NCI-H345 (cell line): ENCODE data around the gene SLC9A9.

Experiments
- DNase-seq: peaks from one replicate; lab custom pipeline; 2025; lab: John Stamatoyannopoulos, UW

The SLC9A9 gene

DNA sequence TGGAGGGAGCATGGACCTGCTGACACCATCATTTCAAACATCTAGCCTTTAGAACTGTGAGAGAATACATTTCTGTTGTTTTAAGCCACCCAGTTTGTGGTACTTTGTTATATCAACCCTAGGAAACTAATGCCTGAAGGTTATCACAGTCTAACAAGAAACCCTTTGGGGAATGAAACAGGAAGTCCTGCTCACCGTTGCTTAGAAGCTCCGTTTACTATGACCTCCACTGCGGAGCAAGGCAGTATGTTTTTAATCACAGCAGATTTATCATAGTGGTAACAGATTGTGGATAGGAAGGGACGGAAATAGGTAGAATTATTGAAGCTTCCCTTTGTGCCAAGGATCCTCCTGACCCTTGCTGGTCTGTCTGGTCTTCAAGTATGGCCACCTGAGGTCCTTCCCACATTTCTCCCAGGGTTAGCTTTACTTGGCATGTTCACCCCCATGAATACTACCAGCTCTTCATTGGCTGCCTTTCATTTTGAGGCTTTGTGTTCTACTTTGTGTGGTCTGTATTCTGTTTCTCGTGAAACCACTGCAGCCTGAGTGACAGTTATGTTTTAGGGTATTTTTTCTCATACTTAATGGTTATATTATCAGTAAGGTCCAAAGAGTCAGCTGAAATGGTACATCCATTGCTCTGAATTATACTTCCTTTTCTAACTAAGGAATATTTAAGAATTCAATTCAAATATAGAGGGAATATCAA is 527.1 kb downstream of the SLC9A9 start:
- no peak for DNase-seq

DNA sequence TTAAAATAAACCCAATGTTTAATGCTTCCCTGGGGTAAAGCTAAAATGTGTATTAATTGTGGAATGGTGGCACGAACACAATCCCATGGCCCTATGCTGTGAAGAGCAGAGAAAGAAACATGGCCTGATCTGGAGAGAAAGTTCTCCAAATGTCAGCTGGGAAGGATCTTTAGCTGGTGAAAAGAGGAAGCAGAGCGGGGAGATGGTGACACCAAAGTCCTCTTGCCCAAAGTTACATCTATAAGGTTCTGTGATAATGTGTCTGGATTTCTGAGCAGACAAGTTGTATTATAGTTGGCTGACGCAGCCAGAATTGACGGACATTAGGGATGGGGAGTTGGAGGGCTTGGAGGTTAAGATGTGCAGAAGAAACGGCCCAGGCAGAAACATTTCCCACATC is 532.5 kb downstream of the SLC9A9 start:
- no peak for DNase-seq

DNA sequence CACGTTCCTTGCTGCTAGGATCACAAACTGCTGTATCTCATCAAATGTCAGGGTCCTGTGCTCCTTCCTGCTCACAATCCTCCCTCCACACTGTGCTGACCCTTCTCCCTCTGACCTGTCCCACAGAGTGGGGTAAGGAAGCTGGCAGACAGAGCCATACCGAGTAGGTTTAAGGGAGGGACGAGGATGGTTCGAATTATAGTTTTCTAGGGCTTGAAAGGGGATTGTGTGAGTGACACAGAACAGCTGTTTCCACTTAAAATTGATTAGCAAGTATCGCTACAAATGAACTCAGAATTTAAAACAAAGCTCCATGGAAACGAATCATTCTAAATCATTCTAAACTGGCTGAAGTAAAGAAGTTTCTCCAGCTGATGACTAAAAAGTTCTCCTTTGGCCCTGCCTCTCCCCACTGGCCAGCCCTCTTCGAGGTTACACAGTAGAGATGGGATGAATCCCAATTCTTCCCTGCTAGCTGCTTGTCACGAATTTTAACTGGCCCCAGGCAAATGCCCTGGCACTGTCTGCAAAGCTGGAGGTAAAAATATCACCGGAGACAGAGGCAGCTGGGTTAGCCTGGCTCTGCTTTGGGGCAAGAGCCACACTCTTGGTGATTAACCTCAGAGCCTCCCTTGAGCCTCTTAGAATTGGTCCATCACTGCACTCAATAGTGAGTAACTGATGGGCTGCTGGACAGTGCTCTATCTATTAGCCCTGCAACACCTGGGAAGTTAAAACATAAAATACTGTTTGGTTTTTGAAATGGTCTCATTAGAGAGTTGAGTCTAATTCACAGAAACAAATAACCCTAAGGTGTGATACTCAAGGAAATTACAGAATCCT is 533.8 kb downstream of the SLC9A9 start:
- DNase-seq, result no peak

DNA sequence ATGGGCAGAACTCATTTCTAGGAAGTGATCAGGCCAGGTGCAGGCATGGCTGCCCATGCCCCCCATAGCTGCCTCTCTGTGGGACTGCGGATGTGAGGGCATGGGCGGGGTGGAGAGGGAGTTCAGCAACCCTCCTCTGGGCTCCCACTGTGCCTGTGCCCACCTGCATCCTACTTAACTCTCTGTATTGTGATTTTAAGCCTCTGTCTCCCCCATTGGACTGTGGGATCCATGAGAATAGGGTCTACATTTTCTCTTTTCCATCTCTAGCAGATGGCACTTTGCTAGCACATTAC is 534.4 kb downstream of the SLC9A9 start:
- DNase-seq, result no peak

DNA sequence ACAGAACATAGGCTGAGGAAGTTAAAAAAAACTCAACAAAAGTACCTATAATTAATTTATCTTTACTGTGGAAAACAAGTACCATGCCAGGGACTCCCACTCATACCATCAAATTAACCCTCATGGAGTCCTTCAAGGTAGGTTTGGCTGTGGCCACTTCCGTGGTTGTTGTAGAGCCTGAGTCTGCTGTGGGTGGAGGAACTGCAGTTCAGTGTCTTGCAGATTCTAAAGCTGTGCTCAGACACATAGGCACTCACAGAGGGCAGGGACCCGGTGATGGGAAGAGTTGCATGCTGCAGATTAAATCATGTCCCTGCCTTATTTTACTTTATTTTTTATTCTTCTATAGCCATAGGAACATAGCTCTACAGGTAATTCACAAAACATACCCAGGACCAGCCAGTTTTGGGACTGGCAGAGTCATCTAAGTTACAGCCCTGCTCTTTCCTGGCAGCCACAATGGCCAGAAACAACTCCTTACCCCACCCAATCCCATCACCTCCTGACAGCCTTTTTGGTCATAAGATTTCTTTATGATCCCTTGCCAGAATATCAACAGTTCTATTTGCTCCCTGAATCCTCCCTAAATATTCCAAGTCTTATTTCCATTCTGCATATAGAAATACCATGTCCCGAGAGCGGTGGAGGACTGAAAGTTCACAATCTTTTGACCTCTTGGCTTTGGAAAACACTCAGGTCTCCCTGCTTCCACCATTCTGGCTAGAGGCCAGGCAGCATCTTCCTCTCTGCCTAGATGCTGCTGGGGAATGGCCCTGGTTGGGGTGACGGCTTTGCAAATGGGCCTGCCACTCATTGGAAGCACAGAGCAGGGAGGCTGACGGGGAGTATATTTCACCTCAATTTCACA is 535.0 kb downstream of the SLC9A9 start:
- DNase-seq, result no peak

DNA sequence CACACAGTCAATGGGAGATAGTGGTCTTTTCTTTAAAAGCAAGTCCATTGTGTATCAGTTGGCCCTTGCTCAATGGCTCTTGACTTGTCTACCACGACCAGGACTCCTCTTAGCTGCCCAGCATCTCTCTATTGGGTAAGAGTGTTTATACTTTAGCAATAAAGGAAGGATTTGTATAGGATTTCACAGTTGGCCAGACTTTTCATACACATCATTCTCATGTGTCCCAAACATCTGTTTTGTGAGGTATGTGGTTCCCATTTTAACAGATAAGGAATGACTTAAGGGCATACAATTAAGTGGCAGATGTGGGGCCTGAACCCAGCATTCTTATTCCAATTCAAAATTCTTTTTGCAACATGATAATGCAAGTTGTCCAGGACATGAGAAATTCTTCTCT is 537.2 kb downstream of the SLC9A9 start:
- DNase-seq, result no peak

DNA sequence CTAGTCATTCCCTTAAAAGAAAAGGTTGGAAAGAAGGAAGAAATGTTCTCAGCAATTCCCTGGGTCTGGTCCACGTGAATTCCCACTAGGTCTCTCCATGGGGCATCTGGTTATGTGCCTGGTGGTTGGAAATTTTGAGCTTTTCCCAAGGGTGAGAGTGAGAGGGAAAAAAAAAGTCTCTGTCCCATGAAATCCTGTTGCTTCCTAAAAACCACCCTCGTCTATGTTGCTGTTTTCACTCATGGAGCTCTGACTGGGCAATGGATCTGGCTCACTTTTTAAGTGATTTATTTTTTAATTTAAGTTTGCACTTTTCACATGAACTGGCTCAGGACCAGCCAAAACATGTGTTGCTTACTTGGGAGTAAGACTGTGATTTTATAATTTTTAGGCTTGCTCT is 538.6 kb downstream of the SLC9A9 start:
- no peak for DNase-seq

DNA sequence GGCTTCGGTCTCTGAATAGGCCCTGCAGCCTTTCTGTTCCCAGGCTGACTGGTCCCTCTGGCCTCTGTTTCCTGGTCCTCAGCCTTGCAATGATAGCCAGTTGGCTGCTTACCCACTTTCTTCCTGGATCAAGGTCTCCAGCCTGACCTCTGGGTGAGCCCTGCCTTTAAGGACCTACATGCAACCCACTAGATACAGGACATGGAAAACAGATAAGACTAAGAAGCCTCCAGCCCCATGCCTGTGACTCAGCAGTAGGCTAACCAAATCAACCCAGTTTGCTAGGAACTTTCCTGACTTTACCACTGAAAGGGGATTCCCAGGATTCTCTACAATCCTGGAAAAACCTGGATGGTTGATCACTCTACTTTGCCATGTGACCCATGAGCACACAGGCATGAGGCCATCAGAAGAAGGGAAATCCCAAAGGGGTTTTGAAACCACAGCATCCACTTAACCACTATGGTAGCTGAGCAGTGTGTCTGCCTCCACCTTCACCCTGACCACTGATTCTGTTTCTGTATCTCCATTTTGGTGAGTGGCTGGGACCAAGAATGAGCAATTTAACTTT is 540.6 kb downstream of the SLC9A9 start:
- DNase-seq, result no peak

DNA sequence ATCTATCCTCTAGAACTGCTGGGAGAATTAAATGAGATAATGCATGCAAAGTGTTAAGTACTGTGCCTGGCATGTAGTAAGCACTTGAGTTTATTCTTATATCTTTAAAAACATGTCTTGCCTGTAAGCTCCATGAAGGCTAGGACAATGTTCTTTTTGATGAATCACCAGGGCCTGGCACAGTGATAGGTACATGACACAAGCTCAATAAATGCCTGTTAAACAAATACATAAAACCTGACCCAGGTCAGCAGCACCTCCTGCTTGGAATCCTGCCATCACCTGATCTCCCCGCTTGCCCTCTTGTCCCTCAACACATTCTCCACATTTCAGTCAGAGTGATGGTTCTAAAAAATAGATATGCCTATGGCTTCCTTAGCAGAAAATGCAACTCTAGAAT is 541.9 kb downstream of the SLC9A9 start:
- no peak for DNase-seq

DNA sequence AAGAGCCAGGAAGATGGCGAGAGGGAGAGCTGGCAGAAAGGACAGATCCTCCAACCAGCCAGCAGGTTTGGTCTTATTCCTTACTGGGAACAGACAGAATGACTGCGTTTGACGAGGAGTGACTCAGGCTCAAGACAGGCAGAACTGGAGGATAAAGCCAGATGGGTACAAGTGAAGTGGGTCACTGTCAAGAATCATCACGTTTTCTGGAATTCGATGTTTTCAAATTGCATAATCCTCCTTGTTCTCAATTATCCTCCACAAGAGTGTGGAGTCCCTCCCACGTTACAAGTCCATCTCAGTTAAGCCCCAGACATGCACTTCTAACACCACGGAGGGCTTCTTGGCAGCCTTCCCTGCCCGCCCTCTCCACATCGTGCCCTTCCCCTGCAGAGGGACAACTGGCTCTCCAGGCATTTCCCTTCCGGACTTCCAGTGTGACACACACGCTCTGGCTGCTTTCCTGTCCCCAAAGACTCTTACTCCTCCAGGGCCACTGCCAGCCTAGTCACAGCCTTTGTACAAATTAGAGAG is 545.6 kb downstream of the SLC9A9 start:
- no peak for DNase-seq

DNA sequence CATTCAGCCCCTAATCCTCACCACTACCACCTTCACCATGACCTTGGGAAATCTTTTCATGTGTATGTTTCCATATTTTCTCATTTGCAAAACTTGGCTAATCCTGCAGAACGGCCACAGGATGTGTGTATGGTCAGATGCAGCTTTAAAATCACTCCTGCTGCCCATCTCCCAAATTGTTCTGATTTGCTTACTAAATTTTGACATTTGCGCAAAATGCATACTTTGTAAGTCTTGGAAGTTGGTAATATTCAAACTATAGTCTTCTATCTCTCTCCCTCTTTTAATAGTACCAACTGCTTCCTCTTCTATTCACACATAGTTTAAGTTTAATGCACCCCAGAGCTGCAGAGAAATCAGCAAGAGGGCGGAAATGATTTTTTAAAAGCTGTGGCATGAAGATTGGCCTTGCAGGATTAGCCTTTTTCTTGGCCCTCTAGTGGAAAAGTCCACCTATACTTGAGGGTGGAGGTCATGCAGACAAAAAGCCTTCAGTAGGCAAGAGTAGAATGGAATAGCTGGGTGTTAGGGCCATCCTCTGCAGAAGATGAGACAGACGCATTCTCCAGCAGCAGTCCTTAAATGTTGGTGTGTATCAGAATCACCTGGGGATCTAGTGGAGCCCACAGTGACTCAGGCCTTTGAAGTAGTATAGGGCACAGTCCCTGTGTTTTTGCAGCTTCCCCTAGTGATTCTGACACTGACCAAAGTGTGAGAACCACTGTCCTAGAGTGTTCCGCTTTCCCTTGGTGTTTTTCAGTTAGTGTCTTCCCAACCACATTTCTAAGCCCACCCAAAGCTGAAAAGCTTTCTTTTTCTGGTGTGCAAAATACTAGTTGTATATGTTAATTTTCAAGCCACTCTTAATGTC is 547.0 kb downstream of the SLC9A9 start:
- no peak for DNase-seq

DNA sequence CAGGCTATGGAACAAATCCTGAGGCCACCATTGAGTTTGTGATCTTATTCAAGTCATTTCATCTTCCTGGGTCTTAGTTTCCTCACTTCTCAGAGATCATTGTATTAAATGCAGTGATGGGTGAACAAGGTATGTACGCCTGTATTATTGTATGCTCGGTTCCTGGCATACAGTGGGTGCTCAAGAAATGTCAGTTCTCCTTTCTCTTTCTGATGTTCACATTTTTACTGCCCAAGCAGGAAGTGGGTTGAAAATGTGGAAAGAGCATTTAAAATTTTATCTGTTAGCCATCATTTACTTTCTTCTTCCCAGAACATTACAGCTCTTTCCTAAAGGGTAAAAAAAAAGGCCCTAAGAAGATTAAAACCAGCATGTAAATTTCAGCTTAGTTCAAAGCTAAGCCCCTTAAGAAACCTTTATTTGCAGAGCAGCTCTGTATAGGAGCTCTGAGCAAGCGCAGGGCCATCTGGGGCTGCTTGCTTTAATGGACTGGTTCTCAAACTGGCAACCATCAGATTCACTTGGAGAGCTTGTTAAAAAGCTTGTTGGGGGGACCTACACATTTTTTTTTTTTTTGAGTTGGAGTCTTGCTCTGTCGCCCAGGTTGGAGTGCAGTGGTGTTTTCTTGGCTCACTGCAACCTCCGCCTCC is 549.3 kb downstream of the SLC9A9 start:
- DNase-seq, result no peak

DNA sequence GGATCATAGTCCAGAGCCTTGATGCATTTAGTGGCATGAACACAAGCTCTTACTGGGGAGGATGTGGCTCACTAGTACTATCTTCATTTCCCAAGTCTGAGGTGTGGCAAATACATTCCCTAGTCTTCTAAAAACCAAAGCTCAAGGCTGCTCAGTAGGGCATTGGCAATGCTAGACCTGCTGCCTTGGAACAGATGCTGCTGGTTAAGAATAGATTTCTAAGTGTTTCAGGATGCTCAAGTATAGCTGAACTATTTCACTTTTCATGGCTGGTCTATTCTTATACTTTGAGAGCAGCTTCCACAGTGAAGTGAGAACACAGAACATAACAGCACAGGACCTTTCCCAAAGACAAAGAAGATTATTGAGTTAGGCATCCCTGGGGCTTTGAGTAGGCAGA is 549.9 kb downstream of the SLC9A9 start:
- DNase-seq, result no peak

DNA sequence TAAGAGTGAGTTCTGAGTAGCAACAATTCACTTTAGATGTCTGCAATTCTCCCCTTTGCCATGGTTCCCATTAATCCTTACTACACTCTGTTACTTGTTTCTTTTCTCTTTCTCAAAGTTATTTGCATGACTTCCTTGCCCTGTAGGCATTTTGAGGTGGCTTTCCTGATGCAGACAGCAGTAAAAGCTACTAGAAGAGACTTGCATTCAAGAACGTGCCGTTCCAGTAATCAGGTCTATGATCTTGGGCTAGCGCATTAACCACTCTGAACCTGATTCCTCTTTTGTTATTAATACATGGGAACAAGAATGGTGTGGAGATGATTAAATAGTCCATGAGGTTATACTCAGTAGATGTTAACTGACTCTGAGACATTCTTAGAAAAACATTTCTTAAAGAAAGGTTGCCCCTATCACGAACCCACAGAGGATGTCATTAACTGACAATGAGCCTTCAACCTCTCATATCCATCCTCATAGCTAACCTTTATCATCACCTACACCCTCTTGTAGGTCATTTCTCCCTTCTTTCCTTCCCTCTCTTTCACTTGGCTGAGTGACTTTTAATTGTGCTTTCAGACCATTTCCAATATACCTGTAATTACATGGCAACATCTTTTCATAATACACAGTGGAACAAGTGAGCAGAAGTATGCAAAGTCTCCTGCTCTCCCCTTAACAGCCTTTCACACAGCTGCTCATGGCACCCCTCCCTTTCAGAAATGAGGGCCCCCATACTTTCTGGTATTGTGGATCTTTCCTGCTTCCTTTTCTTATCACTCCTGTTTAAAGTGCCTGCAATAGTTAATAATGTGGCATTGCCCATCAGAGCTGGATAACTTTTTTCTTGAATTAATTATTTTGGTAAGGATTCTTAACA is 552.8 kb downstream of the SLC9A9 start:
- no peak for DNase-seq

DNA sequence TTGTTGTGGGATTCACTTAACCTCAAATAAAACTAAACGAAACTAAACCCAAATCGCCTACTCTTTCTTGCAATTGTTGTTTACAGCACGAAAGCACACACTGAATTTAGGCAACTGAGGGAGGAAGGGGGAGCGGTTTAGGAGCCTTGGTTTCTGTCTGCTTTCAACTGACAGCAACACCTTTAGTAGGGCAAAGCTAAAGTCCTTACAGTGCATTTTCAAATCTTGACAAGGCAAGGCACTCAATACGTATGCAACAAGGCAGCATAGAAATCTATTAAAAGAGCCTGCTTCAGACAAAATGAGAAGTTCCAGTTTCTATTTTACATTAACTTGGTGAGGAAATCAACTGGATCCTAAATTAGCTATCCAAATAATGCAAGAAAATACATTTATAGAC is 554.1 kb downstream of the SLC9A9 start:
- no peak for DNase-seq

DNA sequence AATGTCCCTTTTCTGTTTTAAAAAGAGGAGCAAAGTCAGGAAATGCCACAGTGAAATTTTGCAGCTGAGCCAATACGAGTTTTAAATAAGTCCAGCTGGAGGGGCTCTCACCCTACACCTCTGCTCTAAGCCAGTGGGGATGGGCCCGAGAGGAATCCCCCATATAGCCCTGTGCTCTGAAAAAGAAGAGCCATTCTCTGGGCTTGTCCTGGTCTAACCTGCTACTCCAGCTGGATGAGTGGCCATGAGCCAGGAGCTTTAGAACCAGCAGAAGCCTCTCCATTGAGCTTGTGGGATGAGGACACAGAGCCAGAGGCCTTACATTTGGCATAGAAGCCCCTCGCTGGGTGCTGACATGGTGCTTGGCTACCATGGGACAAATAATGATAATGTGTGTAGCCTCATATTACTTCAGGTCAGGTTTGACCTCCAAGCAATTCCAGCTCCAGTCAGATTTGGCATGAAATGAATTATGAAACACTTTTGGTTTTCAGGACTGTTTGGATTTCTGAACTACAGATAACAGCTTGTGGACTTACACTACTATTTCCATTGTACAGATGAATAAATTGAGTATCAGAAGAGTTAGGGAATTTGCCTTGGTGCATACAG is 556.3 kb downstream of the SLC9A9 start:
- DNase-seq, result no peak

DNA sequence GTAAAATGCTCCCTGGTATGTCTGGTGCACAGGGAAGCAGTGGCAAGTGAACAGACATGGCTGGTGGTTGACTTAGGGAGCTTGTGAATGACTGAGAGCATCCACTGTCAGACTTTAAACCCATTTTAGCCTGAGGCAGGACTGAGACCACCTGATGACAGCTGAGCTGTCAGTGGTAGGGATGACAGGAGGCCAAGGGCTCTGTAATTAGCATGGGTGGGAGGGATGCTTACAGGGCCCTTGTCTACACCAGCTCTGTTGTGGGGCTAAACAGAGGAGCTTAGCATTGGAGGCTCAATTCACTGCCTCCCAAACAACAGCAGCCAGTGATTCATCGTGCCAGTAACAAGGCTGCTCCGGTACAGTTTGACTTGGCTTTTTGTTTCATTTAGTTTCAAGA is 559.3 kb downstream of the SLC9A9 start:
- DNase-seq, result no peak

DNA sequence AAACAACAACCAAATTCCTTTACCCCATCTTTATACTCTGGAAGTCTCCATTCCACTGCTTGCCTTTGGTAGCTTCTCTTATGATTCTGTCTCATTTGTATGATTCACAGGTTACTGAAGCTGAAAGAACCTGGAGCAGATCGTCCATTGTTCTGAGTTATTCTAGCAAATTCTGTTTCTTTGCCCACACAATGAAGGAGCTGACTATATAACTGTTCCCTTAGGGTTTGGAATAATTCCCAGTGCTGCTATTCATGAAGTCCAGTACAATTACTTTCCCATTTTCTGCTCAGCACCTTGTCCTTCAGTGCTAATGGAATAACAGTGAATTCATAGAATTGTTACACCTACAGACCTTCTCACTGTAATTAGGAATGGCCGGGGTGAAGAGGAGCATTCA is 560.9 kb downstream of the SLC9A9 start:
- no peak for DNase-seq

DNA sequence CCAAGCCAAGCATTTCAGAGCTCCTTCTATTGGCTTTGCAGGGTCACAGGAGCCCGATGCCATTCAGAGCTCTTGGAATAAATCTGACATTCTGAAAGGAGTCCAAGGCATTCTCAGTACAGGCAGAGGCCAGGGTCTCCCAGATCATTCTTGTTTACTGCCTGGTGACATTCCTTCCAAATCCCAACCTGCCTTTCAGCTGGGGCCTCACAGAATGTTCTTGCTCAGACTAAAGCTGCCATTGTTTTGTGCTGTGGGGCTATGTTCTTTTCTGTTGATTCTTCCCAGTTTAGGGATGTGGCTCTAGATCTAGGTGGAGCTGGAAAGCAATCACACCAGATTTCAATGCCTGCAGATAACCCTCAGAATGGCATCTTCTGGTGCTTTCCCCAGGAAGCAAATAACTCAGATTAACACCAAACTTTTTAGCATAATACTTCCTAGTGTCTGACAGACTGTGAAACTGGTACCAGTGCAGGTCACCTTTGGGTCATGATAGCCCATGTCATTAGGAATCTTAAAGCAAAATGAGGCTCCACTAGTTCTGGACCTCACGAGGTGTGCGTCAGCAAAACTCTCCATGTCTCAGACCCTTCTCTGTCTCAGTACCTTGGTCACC is 561.8 kb downstream of the SLC9A9 start:
- no peak for DNase-seq
